K562 (cell line): ENCODE results near the gene NTRK1. TPM values are rescaled to one million over a fixed set of nuclear protein-coding genes. Genes with fewer than 3 reads are reported as not detected.

Source experiments
- KAT2B ChIP-seq: IDR thresholded peaks from one replicate; pipeline ENCODE4 v1.6.1; 2012; ENCODE audit warnings: low read depth, mild to moderate bottlenecking, control low read depth, inconsistent platforms, low read length, moderate library complexity
- PPARD ChIP-seq: fragments of 250-450 bp; sonication (Bioruptor Pico); IDR thresholded peaks from 2 replicates; pipeline ENCODE4 v1.8.0; 2022; ENCODE audit warnings: inconsistent platforms, mild to moderate bottlenecking, moderate library complexity
- RBFOX2 ChIP-seq: fragments of 200-400 bp; formaldehyde crosslinking; IDR thresholded peaks from 2 replicates; pipeline ENCODE4 v1.6.1; 2017; ENCODE audit warnings: low read depth, mild to moderate bottlenecking, low read length, moderate library complexity
- RBM14 ChIP-seq: fragments of 200-400 bp; formaldehyde crosslinking; IDR thresholded peaks from 2 replicates; pipeline ENCODE4 v1.6.1; 2018; ENCODE audit warnings: low read depth, mild to moderate bottlenecking, low read length, moderate library complexity, borderline replicate concordance; ENCODE audit not compliant: insufficient read depth
- SPI1 ChIP-seq: IDR thresholded peaks from 2 replicates; pipeline ENCODE4 v1.6.1; 2011; ENCODE audit warnings: low read depth, low read length, control low read depth, borderline replicate concordance
- TBL1XR1 ChIP-seq, 2 experiments: IDR thresholded peaks; 2 replicates each; pipeline ENCODE4 v1.6.1; 2012; ENCODE audit warnings: improper control_type of control experiment in 2 of 2, low read length in 2 of 2, mild to moderate bottlenecking in 1 of 2
- polyA plus RNA-seq, 8 experiments: library from polyadenylated mRNA; depleted of rRNA in 4 of 8; stranded (reverse) in 5 of 8; unstranded in 3 of 8; fragments of >200 nt; fragmentation: Nextera tagmentation in 2 of 8; fragmentation: Illumina TruSeq in 1 of 8; extraction: Ambion mirVana in 2 of 8; extraction: Trizol in 1 of 8; gene quantifications; 2 replicates each; pipeline versions ENCODE4 v1.2.1 to v1.2.3, GENCODE V29; 2011 to 2014; ENCODE audit warnings: inconsistent platforms in 1 of 8, missing spikeins in 1 of 8
- total RNA-seq, 7 experiments: library from RNA; depleted of rRNA in 6 of 7; stranded (reverse); fragments of >200 nt in 6 of 7; fragmentation: Illumina TruSeq in 2 of 7; extraction: Trizol in 2 of 7; gene quantifications; 2 replicates each; pipeline versions ENCODE4 v1.2.1 to v1.2.3, GENCODE V29; 2011 to 2021; ENCODE audit warnings: low replicate concordance in 1 of 7
- TF ChIP-seq, protein P1 (sequence below): sonication (generic); formaldehyde crosslinking; IDR thresholded peaks from 2 replicates; pipeline ENCODE4 v1.8.1; 2023; ENCODE audit warnings: missing genetic modification reagents, mild to moderate bottlenecking, borderline replicate concordance
- TF ChIP-seq, protein P2 (sequence below), 2 experiments: fragments of 450-650 bp in 1 of 2; sonication (generic) in 1 of 2; formaldehyde crosslinking in 1 of 2; IDR thresholded peaks in 1 of 2; conservative IDR thresholded peaks in 1 of 2; 2 replicates each; pipeline versions ENCODE4 v1.6.1 to v1.8.1; 2016 to 2023; ENCODE audit warnings: mild to moderate bottlenecking in 2 of 2, moderate library complexity in 2 of 2, inconsistent platforms in 1 of 2, missing genetic modification reagents in 1 of 2
- TF ChIP-seq, protein P3 (sequence below), 2 experiments: fragments of 450-650 bp; IDR thresholded peaks; 2 replicates each; pipeline ENCODE4 v1.6.1; 2018; ENCODE audit warnings: mild to moderate bottlenecking in 2 of 2, low read depth in 1 of 2; ENCODE audit not compliant: partially characterized antibody in 2 of 2
- TF ChIP-seq, protein P4 (sequence below): sonication (generic); formaldehyde crosslinking; IDR thresholded peaks from 2 replicates; pipeline ENCODE4 v1.4.0; 2020; ENCODE audit warnings: mild to moderate bottlenecking, missing genetic modification reagents
- TF ChIP-seq, protein P5 (sequence below): fragments of 450-650 bp; formaldehyde crosslinking; IDR thresholded peaks from 2 replicates; pipeline ENCODE4 v1.4.0; 2022; ENCODE audit warnings: missing genetic modification characterization

NTRK1 gene
- total and polyA plus RNA-seq, 9 of the 15 experiments (the other 6 are each of a cell fraction or from before 2014, with no cell fraction given): 0.46 to 30.0 (median 7.9) TPM

DNA sequence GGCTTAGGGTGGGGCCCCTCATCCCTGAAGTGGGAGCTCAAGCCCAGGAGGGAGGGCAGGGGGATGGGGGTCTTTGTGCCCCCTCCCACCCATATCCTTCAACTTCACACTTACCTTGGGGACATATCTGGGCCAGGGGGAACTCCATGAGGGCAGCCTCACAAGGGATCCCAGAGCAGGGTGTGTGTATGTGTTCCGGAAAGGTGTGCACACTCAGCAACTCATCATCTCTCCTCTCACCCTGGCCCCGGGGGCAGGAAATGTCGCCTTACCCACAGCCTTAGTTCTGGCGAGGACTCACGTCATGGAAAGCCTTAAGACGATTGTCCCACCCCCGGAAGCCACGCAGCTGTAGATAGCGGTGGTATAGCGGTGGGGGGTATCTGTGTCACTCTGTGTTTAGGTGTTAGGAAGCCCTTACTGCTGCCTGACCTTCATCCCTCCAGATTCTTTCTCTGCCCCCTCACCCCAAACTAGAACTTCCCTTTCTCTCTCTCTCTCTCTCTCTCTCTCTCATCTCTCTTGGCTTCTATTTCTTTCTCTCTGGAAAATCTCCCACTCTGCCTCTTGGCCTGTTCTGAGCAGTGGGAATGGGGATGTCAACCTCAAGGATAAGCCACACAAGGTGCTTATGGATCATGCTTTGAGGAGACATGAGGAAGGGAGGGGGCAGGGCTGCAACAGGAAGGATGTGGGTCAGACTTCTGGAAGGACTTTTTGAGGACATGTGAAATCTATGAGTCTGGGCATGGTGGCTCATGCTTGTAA, 43.9 kb upstream of the NTRK1 start, which contains the start of gene SH2D2A (continued):
- TF ChIP-seq, protein P1, sequence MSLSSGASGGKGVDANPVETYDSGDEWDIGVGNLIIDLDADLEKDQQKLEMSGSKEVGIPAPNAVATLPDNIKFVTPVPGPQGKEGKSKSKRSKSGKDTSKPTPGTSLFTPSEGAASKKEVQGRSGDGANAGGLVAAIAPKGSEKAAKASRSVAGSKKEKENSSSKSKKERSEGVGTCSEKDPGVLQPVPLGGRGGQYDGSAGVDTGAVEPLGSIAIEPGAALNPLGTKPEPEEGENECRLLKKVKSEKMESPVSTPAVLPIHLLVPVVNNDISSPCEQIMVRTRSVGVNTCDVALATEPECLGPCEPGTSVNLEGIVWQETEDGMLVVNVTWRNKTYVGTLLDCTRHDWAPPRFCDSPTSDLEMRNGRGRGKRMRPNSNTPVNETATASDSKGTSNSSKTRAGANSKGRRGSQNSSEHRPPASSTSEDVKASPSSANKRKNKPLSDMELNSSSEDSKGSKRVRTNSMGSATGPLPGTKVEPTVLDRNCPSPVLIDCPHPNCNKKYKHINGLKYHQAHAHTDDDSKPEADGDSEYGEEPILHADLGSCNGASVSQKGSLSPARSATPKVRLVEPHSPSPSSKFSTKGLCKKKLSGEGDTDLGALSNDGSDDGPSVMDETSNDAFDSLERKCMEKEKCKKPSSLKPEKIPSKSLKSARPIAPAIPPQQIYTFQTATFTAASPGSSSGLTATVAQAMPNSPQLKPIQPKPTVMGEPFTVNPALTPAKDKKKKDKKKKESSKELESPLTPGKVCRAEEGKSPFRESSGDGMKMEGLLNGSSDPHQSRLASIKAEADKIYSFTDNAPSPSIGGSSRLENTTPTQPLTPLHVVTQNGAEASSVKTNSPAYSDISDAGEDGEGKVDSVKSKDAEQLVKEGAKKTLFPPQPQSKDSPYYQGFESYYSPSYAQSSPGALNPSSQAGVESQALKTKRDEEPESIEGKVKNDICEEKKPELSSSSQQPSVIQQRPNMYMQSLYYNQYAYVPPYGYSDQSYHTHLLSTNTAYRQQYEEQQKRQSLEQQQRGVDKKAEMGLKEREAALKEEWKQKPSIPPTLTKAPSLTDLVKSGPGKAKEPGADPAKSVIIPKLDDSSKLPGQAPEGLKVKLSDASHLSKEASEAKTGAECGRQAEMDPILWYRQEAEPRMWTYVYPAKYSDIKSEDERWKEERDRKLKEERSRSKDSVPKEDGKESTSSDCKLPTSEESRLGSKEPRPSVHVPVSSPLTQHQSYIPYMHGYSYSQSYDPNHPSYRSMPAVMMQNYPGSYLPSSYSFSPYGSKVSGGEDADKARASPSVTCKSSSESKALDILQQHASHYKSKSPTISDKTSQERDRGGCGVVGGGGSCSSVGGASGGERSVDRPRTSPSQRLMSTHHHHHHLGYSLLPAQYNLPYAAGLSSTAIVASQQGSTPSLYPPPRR (CRISPR knock-in tag): no peak
- TF ChIP-seq, protein P2, sequence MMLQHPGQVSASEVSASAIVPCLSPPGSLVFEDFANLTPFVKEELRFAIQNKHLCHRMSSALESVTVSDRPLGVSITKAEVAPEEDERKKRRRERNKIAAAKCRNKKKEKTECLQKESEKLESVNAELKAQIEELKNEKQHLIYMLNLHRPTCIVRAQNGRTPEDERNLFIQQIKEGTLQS (IDR thresholded peaks at IDR 0.05): no peak
- TF ChIP-seq, protein P2 (CRISPR knock-in tag; conservative IDR thresholded peaks at IDR 0.05): no peak
- TF ChIP-seq TBL1XR1 (IDR thresholded peaks at IDR 0.05; ENCODE audit: low read length in 2 of 2) (no peak), RBM14 (no peak), PPARD (CRISPR knock-in tag) (no peak), SPI1 (no peak), RBFOX2 (peak; percentile 60), KAT2B (no peak)
- TF ChIP-seq, protein P3, sequence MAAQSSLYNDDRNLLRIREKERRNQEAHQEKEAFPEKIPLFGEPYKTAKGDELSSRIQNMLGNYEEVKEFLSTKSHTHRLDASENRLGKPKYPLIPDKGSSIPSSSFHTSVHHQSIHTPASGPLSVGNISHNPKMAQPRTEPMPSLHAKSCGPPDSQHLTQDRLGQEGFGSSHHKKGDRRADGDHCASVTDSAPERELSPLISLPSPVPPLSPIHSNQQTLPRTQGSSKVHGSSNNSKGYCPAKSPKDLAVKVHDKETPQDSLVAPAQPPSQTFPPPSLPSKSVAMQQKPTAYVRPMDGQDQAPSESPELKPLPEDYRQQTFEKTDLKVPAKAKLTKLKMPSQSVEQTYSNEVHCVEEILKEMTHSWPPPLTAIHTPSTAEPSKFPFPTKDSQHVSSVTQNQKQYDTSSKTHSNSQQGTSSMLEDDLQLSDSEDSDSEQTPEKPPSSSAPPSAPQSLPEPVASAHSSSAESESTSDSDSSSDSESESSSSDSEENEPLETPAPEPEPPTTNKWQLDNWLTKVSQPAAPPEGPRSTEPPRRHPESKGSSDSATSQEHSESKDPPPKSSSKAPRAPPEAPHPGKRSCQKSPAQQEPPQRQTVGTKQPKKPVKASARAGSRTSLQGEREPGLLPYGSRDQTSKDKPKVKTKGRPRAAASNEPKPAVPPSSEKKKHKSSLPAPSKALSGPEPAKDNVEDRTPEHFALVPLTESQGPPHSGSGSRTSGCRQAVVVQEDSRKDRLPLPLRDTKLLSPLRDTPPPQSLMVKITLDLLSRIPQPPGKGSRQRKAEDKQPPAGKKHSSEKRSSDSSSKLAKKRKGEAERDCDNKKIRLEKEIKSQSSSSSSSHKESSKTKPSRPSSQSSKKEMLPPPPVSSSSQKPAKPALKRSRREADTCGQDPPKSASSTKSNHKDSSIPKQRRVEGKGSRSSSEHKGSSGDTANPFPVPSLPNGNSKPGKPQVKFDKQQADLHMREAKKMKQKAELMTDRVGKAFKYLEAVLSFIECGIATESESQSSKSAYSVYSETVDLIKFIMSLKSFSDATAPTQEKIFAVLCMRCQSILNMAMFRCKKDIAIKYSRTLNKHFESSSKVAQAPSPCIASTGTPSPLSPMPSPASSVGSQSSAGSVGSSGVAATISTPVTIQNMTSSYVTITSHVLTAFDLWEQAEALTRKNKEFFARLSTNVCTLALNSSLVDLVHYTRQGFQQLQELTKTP (IDR thresholded peaks at IDR 0.05; ENCODE audit: low read depth in 1 of 2, partially characterized antibody in 2 of 2): peak in 1 of 2 experiments; percentile 42
- TF ChIP-seq, protein P4, sequence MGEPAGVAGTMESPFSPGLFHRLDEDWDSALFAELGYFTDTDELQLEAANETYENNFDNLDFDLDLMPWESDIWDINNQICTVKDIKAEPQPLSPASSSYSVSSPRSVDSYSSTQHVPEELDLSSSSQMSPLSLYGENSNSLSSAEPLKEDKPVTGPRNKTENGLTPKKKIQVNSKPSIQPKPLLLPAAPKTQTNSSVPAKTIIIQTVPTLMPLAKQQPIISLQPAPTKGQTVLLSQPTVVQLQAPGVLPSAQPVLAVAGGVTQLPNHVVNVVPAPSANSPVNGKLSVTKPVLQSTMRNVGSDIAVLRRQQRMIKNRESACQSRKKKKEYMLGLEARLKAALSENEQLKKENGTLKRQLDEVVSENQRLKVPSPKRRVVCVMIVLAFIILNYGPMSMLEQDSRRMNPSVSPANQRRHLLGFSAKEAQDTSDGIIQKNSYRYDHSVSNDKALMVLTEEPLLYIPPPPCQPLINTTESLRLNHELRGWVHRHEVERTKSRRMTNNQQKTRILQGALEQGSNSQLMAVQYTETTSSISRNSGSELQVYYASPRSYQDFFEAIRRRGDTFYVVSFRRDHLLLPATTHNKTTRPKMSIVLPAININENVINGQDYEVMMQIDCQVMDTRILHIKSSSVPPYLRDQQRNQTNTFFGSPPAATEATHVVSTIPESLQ: no peak
- TF ChIP-seq, protein P5, sequence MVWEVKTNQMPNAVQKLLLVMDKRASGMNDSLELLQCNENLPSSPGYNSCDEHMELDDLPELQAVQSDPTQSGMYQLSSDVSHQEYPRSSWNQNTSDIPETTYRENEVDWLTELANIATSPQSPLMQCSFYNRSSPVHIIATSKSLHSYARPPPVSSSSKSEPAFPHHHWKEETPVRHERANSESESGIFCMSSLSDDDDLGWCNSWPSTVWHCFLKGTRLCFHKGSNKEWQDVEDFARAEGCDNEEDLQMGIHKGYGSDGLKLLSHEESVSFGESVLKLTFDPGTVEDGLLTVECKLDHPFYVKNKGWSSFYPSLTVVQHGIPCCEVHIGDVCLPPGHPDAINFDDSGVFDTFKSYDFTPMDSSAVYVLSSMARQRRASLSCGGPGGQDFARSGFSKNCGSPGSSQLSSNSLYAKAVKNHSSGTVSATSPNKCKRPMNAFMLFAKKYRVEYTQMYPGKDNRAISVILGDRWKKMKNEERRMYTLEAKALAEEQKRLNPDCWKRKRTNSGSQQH (CRISPR knock-in tag): no peak
